NCI-H1092 treated with DMSO at 0.1 percent for 48 hours (cell line): ENCODE results near the gene CAMTA1.

ENCODE experiments used
- DNase-seq: peaks from one replicate; lab custom pipeline; 2025; lab: John Stamatoyannopoulos, UW

Gene CAMTA1

GRCh38 chr1:6850537-6850936 lies 65.3 kb downstream of the CAMTA1 start:
- no peak for DNase-seq

DNA sequence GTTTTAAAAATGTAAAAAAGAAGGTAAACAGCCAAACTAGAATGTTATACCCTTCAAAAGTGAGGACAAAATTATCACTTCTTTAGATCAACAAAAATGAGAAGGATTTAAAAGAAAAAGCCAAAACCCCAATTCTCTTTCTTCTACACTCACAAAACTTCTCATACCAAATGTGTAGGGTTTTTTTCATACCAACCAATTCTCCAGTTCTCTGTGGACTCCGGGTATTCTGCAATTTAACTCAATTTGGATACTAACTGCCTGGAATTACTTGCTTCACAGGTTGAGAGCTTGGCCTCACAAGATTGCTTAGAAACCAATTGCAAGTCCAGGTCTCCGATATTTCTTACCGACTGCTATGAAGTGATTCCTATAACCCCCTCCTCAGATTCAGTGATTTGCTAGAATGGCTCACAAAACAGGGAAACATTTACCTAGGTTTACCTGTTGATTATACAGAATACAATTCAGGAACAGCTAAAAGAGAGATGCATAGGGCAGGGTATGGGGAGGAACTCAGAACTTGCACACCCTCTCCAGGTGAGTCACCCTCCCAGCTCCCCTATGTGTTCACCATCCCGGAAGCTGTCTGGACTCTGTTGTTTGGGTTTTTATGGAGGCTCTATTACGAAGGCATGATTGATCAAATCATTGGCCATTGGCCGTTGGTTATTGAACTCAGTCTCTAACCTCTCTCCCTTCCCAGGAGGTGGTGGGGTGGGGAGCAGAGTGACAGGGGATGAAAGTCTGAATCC lies 67.1 kb downstream of the CAMTA1 start:
- no peak for DNase-seq

GRCh38 chr1:6854166-6854565 lies 68.9 kb downstream of the CAMTA1 start:
- no peak for DNase-seq

GRCh38 chr1:6857831-6858230 lies 72.6 kb downstream of the CAMTA1 start:
- DNase-seq: no peak

GRCh38 chr1:6858596-6858995 lies 73.3 kb downstream of the CAMTA1 start:
- no peak for DNase-seq

DNA sequence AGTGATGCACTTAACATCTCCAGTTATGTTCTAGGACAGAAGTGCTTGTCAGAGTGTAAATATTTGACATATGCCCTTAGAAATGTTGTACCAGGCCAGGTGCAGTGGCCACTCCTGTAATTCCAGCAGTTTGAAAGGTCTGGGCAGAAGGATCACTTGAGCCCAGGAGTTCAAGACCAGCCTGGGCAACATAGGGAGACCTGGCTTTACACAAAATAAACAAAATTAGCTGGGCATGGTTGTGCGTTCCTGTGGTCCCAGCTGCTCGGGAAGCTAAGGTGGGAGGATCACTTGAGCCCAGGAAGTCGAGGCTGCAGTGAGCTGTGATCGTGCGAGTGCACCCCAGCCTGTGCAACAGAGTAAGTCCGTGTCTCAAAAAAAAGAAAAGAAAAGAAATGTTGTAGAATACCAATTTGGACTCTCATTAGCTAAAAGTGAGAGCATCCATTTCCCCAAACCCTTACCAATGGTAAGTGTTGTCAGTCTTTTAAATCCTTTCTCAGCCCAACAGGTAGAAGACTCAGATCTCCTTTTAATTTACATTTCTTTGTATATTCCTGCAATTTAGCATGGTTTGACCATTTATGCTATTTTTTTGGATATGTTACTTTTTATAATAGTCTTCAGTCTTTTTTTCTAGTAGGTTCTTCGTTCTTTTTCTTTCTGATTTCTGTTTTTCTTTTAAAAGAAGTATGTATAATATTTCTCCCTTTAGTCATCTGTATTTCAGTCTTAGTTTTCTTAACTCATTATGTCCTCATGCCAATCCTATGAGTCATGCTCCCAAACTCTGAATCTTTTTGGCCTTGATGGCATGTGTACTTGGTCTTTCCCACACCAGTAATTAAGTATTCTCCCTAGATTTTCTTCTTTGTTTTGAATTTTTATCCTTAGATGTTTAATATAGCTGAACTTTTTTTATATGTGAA lies 74.4 kb downstream of the CAMTA1 start:
- no peak for DNase-seq

GRCh38 chr1:6860401-6860800 lies 75.1 kb downstream of the CAMTA1 start:
- no peak for DNase-seq

DNA sequence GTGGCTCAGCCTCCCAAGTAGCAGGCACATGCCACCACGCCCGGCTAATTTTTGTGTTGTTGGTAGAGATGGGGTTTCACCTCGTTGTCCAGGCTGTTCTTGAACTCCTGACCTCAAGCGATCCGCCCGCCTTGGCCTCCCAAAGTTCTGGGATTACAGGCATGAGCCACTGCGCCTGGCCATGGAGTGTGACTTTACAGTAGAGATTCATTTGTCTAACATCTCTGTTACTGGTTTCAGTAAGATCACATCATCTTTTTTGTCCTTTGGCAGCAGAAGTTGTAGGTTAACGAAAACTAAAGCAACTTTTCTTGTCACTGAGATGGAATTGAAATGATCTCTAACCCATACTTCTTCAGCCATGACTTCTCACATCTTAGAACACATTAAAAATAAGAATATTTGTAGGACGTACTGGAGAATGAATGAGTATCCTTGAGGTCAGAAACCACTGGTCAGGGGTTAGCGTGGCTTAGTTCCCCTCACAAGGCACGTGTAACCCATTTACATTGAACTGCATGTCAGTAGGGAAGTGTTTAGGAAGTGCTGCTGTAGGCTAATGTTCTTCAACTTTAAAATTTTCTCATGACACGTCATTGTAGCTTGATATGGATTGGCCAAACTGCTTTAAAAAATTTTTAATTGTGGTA lies 75.9 kb downstream of the CAMTA1 start:
- no peak for DNase-seq

DNA sequence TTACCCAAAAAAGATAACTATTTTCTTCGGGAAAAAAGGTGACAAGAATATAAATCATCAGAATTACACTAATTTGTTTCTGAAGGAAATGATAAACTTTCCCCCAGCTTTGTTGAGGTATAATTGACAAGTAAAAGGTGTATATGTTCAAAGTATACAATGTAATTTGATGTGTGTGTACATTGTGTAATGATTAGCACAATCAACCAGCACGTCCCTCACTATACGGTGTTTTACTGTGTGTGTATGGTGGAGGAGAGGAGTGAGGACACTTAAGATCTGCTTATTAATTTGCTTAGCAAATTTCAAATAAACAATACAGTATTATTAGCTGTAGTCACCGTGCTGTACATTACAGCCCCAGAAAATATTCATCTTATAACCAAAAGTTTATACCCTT lies 77.7 kb downstream of the CAMTA1 start:
- no peak for DNase-seq

DNA sequence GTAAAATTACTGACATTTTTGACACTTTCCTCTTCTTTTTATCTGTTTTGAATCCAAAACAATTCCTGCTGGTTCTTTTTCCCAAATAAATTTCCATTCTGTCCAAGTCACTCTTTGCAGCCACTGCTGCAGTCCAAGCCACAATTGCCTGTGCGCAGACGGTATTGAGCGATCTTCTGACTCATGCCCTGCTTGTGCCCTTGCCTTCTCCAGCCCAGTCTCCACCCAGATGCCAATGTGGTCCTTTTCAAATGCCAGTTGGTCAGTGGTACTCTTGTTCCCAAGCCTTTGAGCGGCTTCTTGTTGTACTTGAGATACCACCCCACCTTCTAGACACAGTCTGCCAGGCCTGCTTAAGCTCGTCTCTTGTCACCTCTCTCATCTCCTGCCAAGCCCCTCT lies 78.9 kb downstream of the CAMTA1 start:
- no peak for DNase-seq

DNA sequence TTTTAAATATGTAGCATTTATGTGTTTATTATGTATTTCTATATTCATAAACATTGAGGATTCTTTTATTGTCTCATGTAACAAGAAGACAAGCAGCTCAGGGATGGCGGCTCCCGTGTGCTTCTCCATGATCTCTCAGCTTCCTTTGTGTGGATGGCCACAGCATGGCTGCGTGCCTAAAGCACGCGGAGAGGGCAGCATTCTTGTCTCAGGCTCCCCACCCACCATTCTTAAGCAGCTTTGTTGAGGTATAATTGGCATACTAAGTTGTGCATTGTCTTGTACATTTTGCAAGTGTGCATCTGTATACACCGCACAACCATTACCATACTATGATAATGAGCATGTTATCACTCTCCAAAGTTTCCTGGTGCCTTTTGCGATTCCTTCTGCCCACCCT lies 81.6 kb downstream of the CAMTA1 start:
- no peak for DNase-seq

DNA sequence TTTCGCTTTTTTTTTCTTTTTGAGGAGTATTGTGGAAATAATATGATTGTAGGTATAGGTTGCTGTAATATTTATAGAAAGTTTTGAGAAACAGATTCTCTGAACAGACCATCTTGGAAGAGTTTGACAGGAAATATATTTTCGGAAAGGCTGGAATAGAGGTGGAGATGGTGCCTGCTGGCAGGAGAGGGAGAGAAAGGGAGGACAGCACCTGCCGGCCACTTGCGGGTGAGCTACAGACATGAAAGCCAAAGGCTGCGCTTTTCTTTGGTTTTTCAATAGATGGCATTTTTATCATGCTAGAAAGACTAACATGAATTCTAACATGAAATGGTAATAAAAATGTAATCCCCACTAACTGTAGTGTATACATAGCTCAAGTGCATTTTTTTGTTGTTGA lies 82.1 kb downstream of the CAMTA1 start:
- no peak for DNase-seq

DNA sequence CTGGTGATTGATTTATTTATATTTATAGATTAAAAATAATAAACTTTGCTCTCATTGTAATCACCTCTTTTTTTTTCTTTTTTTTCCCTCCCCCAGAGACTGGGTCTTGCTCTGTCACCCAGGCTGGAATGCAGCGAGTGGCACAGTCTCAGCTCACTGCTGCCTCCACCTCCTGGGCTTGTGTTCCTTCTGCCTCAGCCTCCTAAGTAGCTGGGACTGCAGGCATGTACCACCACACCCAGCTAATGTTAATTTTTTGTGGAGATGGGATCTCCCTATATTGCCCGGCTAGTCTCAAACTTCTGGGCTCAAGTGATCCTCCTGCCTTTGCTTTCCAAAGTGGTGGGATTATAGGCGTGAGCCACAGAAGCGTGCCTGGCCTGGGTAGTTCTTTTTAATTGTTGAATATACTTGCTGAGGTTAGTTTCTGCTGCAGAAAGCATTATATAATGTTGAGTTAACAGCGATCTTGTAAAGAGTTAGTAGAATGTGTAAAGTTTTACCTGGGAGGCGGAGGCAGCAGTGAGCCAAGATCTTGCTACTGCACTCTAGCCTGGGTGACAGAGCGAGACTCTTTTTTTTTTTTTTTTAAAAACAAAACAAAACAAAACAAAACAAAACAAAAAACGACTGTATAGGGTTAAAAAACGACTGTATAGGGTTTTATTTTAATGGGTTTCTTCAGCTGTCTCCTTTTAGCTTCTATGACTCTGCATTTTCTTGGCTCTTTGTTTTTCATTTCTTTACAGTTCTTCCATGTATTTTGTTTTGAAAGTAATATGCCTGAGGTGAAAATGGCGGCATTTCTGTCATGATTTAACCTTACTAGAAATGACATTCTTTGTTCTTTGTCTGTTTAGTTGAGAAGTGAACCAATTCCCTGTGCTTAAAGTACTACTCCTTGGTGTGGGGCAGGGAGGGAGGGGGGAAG lies 82.7 kb downstream of the CAMTA1 start:
- DNase-seq: no peak

GRCh38 chr1:6868660-6869380 lies 83.6 kb downstream of the CAMTA1 start:
- DNase-seq: no peak

DNA sequence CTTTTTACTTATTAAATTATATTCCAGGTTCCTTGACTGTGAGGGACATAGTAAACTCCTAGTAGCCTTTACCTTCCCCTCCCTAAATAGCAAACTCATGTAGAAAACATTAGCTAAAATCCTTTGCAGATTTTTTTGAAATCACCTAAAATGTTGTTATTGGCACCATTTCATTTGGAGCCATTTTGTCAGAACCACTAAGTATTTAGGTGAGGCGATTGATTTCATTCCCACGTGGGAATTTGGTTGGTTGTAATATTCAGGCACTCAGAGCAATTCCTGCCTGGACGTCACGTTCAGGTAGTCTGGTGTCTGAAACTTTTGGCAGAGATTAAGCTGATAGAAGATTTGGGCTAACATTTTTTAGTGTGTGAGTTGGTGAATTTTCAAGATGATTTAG lies 84.3 kb downstream of the CAMTA1 start:
- no peak for DNase-seq

DNA sequence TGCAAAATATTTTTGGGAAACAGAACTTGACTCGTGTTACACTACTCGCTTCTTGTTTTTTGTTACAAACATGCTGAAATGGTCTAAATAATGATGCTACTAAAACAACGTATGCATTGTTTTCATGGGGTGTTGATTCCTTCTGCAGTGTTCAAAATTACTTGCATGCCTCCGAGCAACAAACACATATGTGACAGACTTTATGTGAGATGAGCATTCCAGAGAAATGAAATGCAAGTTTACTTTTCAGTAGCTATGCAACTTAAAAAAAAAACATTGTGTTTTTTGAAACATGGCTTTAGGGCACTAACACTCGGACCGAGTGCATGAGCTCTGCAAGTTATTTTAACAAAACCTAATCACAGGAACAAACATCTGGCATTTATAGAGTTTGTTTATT lies 84.8 kb downstream of the CAMTA1 start:
- no peak for DNase-seq

DNA sequence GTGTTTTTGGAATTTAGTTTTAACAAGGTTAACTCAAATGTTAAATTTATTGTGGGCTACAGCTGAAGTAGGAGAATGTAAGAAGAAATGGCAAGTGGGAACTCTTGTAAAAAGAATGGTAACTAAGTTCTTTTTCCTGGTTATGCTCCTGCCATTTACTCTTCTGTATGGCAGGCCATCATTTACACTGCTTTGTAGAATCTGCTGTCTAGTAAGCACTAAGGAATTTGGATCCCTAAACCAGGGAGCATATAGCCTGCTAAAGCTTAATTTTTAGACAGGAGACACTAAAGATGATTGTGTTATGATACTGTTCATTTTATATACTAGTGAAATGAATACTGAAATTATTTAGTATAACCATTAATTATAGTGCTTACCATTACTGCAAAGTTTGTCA lies 85.3 kb downstream of the CAMTA1 start:
- no peak for DNase-seq

GRCh38 chr1:6871300-6871972 lies 86.2 kb downstream of the CAMTA1 start:
- DNase-seq: no peak

- no peak for DNase-seq
Measured at GRCh38 chr1:6872573-6873261, 87.5 kb downstream of the CAMTA1 start.
